WI38 (cell line): ENCODE results near the gene CHD1.

Experiments
- H3K4me3 ChIP-seq: 2 replicates; pipeline ENCODE4 v1.5.1; 2011; ENCODE audit warnings: low read depth, mild to moderate bottlenecking, control low read depth, low read length
- CTCF ChIP-seq: IDR thresholded peaks from 2 replicates; pipeline ENCODE4 v1.5.1; 2012; ENCODE audit warnings: low read depth, mild to moderate bottlenecking, control low read depth, low read length

Gene CHD1

GRCh38 chr5:98805070-98805469 lies 123.7 kb downstream of the CHD1 start:
- no peak for TF ChIP-seq CTCF
- H3K4me3 ChIP-seq = no peak overlapping the region

GRCh38 chr5:98804066-98804465 lies 124.7 kb downstream of the CHD1 start:
- no peak for TF ChIP-seq CTCF
- no peak overlapping the region for H3K4me3 ChIP-seq
